ENCODE data around the gene JAK3. TPM values are rescaled to one million over a fixed set of nuclear protein-coding genes. Genes with fewer than 3 reads are reported as not detected.

Gene JAK3
- total RNA-seq, 1 experiment from 2014 or later = 0.37 TPM

DNA sequence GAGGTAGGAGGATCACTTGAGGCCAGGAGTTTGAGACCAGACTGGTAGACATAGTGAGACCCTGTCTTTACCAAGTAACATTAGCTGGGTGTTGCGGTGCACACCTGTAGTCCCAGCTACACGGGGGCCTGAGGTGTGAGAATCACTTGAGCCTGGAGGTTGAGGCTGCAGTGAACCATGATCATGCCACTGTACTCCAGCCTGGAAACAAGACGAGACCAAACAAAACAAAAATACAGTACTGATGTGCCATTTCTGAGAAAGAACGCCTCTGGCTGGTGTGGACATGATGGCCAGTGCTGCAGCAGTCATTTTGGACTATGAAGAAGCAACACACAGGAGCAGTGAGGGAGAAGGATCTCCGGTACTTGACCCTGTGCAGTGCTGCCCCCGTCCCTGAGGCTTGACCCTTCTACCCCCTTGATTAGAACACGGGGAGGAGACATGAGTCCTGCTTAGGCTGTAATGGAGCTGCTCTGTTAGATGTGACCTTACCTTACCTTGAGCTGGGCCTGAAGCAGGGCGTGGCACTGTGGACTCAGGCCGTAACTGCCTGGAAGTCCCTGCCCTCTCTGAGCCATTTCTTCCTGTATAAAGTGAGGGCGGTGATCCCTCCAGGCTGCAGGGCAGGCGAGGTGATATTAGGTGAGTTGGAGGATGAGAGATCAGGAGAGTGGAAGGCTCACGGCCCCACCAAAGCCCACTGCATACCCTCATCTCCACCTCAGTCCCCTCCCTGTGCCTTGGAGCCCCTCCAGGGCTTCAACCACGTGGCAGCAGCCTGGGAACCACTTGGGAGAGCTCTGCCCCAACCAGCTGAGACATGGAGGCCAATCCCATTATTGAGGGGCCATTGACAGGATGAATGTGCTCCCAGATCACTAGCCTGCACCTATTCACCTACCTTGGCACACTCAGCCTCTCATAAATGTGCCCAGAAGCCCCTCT, 17.9 kb upstream of the JAK3 start:
- DNase-seq (ENCODE audit: low spot score) = peak; percentile 61

DNA sequence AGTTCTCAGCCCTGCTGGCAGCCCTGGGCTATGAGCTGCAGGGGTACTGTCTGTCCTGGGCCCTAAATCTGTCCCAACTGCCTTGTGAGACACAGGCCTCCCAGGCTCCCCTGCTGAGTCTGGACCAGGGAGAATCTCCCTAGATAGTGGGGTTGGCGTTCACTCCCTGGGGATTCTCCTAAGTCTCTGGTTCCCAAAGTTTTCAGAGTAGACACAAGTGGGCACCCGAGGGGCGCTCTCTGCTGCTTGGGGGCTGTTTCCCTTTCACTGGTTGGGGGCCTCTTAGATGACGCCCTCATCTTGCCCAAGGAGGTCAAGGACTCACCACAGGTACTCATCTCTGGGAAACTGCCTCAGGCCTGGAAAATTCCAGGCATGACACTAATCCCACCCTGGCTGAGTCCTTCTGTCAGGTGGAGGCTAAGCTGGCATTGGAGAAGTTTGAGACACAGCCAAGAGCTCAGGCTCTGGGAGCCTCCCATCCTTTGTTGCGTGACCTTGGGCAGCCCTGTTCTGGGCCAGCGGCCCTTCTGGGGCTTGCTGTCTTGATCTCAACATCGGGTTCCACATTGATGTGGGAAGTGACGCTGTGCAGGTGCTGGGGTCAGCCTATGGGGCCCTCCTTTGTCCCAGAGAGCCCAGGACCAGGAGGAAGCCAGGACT, 15.9 kb upstream of the JAK3 start:
- no peak for DNase-seq (ENCODE audit: low spot score)

DNA sequence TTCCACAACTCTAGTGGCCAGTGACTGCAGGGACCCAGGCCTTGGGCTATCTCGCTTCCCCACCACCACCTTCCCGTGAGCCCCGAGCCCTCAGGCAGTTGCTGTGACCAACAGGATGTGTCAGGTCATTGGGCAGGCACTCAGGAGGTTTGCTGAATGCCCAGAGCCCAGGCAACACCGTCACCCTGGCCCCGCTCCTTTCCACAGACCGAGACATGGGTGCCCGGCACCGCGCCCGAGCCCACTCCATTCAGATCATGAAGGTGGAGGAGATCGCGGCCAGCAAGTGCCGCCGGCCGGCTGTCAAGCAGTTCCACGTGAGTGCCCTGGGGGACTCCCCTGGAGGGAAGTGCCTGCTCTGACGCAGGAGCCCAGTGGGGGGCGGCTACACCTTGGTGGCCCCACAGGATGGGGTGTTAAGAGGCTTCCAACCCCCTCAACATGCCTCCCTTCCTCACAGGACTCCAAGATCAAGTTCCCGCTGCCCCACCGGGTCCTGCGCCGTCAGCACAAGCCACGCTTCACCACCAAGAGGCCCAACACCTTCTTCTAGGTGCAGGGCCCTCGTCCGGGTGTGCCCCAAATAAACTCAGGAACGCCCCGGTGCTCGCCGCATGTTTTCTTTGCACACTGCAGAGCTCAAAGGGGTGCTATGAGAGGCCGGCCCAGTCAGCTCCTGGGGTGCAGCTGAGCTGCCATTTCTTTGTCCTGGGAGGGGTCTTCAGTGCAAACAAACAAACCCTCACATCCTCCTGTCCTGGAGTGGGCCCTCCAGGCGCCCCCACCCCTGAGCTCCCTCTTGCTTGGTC, 15.1 kb upstream of the JAK3 start:
- no peak for DNase-seq (ENCODE audit: low spot score)

DNA sequence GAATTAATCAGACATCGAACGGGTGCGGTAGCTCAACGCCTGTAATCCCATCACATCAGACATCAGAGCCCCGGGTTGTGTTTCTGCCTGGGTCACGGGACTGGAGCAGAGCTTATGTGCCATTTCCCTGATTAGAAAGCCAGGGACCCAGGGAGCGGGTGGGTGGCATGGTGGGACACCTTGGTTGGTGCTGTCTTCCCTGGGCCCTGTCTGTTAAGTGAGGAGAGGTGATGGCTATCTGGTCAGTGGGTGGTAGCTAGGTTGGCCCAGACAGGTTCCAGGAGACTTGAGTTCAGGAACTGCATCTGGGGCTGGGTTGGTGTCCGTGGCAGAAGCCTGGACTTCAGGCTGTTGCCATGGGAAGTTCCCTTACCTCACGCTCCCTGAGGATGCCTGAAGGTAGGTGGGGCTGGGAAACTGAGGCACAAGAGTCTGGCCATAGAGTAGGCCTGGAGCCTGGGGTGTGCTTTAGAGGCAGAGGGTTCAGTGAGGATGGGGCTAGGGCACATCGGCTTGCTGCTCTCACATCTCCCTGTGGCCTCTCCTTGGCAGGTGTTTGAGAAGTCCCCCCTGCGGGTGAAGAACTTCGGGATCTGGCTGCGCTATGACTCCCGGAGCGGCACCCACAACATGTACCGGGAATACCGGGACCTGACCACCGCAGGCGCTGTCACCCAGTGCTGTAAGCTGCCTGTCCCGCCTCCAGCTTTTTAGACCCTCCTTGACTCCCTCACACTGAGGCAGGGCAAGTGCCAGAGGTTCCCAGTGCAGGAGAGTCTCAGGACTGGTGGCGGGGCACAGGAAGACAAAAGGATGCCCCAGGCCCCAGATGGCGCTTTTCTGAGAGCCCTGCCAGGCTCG, 14.0 kb upstream of the JAK3 start:
- DNase-seq (ENCODE audit: low spot score) = no peak

DNA sequence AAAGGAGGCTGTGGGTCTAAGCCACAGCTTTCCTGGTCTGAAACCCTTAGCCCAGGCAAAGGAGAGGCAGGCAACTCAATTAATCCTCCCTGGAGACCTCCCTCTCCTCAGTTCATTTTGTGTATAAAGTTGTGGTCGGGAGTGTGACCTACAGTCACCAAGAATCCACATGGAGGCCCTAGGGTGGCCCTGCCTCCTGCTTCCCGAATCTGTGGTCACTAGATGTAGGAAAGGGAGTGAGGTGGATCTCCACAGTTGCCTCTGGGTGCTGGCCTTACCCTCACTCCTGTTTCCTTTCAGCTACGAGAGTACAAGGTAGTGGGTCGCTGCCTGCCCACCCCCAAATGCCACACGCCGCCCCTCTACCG, 13.2 kb upstream of the JAK3 start:
- no peak for DNase-seq (ENCODE audit: low spot score)

DNA sequence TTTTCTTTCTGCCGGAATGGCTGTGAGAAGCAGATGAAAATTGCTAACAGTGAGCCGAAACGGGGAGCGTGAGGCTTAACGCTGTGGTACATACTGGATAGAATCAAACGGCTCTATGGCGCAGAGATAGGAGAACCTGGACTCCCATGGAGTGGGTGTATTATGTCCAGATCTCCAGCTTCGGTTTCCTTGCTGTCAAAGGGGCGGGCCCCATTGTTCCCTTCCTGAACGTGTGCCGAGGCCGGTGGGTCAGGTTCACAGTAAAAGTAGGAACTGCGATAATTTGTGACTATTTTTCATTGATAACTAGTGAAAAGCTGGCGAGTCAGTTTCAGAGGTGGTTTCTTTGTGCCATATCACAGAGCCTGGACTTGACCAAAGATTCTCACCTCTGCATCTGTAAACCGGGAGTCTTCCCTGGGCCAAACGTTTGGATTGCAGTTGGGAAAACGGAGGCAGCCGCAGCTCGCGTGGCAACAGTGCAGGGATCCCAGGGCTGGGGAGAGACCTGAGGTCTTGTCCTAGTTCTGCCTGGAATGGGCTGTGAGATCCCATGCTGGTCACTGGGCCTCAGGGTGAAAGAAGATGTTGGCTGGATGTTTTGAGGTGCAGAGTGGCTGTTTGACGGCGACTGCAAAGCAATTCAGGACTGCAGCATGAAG, 12.7 kb upstream of the JAK3 start:
- no peak for DNase-seq (ENCODE audit: low spot score)

DNA sequence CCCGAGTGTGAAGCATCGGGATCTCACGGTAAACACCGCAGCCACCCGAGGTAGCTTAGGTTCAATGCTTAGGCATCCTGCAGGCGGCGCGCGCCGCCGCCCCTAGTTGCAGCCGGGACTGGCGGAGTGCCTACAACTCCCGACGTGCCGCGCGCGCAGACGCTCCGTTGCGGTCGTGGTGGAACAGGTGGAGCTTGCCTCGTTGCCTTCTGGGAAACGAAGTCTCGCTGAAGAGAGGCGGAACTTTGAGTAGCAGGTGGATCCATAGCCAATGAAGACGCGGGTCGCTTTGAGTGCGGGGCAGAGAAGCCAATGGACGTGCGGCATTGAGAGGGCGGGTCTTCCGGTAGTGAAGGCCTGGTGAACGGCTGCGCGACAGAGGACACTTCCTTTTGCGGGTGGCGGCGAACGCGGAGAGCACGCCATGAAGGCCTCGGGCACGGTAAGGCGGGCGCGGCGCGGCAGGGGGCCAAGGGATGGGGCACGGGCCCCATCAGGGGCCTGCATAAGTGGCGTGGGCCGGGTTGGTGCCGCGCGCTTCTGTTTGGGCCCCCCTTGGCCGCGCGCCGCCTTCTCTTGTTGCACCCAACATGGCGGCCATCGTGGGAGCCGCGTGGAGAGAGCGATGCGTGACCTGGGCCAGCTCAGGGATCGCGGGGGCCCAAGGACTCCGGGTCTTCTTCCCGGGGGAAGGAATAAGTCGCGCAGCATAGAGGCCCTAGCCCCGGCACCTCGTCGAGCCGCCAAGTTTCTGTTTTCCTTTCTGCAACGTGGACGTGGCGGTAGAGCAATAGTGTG, 11.9 kb upstream of the JAK3 start, which contains the start of gene RPL18A:
RPL18A (plus strand) TSS at position 378 of the 798 bp plus-strand sequence; CDS start at position 425, 47 bp downstream.
- peak; percentile 100 for DNase-seq (ENCODE audit: low spot score)

DNA sequence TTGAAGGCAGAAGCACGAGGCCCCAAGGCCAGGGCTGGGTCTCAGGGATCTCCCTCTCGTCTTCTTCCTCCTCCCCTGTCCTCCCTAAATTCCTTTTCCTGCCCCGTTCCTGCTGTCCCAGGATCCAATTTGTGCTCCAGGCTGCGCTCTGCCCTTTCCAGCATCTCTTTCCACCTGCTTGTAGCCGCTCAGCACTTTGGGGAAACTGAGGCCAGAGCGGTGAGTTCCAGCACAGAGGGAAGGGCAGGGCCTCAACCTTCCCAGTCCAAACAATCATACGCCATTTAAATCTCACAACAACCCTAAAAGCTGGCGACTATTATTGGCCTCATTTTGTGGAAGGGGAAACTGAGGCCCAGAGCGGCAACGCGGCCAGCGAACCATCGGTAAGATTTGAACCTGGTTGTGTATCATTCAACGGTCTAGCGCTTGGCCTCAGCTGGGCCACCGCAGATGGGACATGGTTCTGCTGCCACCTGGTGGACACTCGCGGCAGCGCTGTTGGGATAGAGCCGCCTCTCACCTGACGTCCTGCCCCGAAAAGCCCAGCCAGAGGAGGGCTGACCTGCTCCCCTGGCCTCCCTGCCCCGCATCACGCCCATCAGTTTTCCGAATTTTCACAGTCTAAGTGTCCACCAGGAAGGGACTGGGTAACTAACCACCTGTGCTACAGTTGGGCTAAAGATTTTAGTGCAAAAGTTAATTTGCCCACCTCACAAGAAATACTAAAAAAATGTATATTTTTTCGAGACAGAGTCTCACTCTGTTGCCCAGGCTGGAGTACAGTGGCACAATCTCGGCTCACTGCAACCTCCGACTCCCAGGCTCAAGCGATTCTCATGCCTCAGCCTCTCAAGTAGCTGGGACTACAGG, 7.7 kb upstream of the JAK3 start:
- DNase-seq (ENCODE audit: low spot score) = peak; percentile 77

DNA sequence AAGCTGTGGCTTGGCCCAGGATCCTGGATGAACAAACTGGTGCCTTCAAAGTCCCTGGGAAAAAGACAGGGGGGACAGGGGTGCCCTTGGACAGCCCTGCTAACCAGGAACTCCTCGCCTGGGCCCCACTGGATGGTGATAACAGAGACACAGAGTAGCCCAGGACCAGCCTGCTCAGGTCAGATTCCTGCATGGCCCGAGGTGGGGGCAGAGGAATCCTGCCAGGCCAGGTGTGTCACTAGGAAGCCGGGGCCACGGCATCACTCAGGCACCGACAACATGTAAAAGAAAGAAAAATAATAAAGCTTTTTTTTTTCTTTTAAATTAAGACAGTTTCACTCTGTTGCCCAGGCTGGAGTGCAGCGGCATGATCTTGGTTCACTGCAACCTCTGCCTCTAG, 6.3 kb upstream of the JAK3 start:
- no peak for DNase-seq (ENCODE audit: low spot score)

DNA sequence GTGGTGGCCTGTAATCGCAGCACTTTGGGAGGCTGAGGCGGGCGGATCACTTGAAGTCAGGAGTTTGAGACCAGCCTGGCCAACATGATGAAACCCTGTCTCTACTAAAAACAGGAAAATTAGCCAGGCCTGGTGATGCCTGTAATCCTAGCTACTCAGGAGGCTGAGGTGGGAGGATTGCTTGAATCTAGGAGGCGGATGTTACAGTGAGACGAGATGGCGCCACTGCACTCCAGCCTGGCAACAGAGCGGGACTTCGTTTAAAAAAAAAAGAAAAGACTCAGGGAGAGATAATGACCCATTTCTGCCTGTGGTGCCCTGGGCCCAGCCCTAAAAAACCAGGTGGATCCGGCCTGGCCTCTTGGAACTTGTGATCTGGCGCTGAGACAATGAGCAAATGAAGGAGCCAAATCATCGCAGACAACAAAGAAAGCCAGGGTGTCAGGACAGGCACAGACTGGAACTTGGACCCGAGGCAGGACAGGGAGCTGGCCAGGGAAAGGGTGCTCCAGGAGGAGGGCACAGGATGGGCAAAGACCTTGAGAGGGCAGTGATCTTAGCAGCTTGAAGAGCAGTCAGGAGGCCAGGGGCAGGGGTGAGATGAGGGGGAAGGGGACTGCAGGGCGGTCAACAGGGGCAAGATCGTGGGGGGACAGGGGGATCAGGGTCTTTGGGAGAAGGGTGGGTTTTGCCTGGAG, 962 bp upstream of the JAK3 start:
- no peak for DNase-seq (ENCODE audit: low spot score)

DNA sequence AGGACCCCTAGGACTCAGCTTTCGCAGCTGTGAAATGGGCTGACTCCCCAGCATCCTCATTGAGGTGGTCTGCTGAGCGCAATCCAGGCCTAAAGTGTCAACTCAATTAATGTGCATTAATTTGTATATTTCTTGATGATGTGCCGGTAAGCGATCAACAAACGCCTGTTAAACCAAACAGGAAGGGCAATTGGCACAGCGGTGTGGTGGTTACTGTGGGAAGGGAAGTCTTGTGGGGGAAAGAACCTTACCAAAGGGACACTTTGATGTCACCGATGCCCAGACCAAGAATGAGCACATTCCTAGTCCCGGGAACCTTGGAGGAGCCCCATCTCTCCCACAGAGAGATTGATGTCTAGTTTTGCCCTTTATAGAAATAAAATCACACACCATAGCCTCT, 1.6 kb downstream of the JAK3 start:
- DNase-seq (ENCODE audit: low spot score) = no peak

DNA sequence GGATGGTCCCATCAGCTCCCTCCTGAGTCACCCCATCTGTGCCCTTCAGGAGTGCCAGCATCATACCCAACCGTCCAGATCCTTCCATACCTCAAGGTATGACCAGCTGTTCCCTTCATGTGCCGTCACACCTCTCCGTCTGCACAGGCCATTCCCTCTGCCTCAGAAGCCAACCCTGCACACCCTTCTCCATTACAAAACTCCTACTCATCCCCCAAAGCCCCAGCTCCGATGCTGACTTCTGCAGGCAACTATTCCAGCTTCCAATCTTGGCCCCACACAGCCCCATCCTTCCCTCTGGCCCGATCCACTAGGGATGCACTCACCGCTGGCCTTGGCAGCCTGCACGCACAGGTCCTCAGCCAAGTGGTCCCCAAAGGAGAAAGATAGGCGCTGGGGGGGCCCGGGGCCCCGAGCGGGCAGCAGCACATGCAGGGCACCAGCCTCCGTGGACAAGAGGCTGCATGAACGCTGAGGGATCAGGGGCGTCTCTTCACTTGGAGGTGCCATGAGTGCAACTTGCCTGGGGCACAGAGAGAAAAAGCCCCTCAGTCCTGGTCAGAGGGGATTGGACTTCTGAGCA, 3.8 kb downstream of the JAK3 start:
- DNase-seq (ENCODE audit: low spot score) = no peak

DNA sequence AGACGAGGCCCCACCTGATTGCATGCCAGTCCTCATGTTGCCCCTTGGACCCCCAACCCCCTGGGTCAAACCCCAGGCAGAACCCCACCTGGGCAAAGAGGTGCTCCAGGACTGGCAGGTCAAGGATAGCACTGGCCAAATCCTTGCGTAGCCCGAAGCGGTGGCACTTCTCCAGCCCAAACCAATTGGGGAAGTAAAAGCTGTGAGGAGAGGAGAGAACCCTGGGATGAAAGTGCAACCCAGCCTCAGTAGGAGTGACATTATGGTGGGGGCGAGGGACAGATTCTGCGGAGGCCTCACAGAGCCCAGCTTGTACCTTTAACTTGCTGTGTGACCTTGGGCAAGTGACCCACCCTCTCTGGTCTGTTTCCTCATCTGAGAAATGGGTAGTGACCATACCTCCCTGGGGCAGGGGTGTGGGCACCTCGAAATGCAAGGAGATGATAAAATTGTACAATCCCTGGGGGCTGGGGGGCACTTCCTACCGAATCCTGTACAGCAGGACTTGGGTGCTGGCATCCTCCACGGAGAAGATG, 4.4 kb downstream of the JAK3 start:
- no peak for DNase-seq (ENCODE audit: low spot score)

DNA sequence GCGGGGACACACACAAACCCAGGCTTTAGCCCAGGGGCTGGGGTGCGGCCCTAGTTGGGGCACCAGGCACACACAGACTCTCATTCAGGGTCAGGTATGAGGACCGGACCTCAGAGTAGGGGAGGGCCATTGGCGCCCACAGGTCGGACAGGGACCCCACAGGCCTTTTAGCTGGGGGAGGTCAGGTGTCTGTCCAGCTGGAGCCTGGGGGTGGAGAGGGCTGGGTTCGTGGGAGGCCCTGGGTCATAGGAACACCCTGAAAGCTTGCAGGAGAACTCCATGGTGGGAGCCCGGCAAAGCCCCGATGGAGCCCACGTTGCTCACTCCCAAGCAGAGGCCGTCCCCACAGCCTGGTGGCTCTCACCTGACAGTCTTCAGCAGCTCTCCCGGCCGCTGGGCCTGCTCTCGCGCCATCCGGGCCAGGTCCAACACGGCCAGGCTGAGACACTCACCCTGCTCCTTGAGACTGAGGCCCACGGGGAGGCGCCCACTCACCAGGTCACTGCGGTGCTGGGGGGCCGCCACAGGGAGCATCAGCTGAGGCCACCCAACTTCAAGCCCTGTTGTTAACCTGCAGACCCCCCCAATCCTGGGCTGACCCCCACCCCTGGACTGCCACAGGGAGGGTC, 5.0 kb downstream of the JAK3 start:
- no peak for DNase-seq (ENCODE audit: low spot score)

DNA sequence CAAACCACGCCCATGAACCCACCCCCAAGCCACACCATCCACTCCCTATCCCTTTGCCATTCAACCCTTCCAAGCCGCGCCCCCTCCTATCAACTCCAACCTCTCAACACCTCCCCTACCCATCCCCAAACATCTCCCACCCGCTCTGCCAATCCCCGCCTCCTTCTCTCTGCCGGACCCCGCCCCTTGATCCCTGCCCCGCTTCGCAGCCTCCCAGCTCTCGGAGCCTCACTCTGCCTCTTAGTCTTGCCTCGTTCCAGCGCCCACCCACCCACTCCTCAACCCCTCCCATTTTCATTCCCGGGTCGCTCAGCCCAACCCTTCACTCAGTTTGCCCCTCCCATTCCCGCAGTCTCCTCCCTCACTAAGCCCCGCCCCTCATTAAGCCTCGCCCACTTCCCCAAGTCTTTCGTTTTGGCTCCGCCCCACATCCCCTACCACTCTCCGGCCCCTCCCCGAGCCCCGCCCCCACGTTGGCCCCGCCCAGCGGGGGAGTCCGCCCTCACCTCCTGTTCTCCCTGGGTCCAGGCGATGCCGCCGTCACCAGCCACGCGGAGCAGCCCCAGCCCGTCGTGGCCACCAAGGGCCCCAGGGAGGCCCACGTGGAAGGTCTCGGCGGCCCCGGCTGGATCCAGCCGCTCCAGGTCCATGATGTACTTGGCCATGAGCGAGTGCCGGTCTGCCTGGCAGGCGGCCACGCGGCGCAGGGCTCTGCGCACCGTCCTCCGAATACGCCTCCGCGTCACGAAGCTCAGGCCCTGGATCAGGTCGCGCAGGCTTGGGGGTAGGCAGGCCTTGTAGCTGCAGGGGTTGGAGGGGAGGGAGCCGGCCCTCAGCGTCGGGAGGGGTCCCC, 5.7 kb downstream of the JAK3 start:
- DNase-seq (ENCODE audit: low spot score) = peak; percentile 65

DNA sequence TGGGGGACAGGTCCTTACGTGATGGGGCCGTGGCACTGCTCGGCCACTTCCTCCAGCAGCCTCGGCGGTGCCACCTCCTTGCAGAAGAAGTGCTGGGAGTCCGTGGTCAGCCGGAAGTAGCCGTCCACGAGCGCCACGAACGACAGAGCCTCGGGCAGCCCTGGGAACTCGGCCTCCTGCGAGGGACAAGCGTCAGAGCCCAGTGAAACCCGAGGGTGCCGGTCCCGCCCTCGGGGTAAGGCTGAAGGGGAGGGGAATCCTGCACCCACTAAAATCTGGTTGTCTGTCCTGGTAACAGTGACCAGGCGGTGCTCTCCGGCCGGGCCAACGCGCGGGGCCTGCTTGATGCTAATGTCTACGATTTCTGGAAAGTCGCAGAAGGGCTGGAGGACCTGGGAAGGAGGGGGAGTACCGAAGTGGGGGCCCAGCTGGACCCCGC, 6.4 kb downstream of the JAK3 start:
- DNase-seq (ENCODE audit: low spot score) = no peak

All from H4 (cell line).